ENCODE measurements around the gene CTNND2. TPM values are rescaled to one million over a fixed set of nuclear protein-coding genes. Genes with fewer than 3 reads are reported as not detected.

CTNND2 gene
- total RNA-seq, 1 experiment from 2014 or later = not detected

DNA sequence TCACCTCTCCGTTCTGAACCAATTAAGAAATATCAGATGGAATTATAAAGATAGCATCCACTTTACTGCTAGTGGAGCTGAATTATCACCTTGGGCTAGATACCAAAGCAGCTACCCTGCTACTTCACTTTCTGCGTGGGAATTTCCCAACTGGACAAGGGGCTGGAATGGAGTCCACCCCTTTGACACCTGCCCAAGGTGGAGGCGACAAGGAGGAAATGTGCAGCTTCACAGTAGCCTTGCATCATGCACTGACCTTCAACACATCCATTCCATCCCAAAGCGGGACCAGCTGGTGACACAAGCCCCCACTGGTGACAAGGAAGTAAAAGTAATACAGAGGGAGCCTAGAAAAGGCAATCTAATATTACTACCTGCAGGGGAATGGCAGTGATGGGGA, 30.7 kb downstream of the CTNND2 start:
- ChIA-PET POLR2A (ENCODE audit: low non-redundant PET) (no interaction called here), CTCF (no interaction called here)

DNA sequence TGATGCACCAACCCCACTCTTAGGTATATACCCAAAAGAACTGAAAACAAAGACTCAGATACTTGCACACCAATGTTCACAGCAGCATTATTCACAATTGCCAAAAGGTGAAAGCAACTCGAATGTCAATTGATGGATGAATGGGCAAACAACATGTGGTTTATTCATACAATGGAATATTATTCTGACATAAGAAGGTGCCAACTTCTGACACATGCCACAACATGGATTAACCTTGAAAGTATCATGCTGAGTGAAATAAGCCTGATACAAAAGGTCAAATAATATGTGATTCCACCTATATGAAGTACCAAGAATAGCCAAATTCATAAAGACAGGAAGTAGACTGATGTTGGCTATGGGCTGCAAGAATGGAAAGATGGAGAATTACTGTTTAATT, 35.0 kb downstream of the CTNND2 start:
- H3K4me1 ChIP-seq (ENCODE audit: insufficient read depth, low read length, poor library complexity, severe bottlenecking) = no peaks in the 10 kb centered on the region

More for the DNA sequence above, 30.7 kb downstream of the CTNND2 start:
- no peak for TF ChIP-seq EZH2 (IDR thresholded peaks at IDR 0.05; ENCODE audit: borderline replicate concordance, low read depth, low read length, poor library complexity, severe bottlenecking)
- TF ChIP-seq, protein P1, sequence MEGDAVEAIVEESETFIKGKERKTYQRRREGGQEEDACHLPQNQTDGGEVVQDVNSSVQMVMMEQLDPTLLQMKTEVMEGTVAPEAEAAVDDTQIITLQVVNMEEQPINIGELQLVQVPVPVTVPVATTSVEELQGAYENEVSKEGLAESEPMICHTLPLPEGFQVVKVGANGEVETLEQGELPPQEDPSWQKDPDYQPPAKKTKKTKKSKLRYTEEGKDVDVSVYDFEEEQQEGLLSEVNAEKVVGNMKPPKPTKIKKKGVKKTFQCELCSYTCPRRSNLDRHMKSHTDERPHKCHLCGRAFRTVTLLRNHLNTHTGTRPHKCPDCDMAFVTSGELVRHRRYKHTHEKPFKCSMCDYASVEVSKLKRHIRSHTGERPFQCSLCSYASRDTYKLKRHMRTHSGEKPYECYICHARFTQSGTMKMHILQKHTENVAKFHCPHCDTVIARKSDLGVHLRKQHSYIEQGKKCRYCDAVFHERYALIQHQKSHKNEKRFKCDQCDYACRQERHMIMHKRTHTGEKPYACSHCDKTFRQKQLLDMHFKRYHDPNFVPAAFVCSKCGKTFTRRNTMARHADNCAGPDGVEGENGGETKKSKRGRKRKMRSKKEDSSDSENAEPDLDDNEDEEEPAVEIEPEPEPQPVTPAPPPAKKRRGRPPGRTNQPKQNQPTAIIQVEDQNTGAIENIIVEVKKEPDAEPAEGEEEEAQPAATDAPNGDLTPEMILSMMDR (conservative IDR thresholded peaks at IDR 0.05; ENCODE audit: low read depth, low read length) = no peak
- Histone ChIP-seq H3K4me1 (ENCODE audit: insufficient read depth, low read length, poor library complexity, severe bottlenecking) (no peaks in the 10 kb centered on the region), H3K36me3 (ENCODE audit: insufficient read depth, low read length, poor library complexity, severe bottlenecking) (no peaks in the 10 kb centered on the region), H3K4me3 (ENCODE audit: low read depth, low read length, poor library complexity, severe bottlenecking) (no peak overlapping the region), H3K27me3 (replicated peaks; ENCODE audit: insufficient read depth, low read depth, low read length, poor library complexity) (no peaks in the 10 kb centered on the region), H3K9me3 (ENCODE audit: low read depth, low read length, poor library complexity, severe bottlenecking) (peaks cover 16% of the 10 kb centered on the region), H3K27ac (ENCODE audit: low read depth, low read length, poor library complexity, severe bottlenecking) (no peak overlapping the region)
- BruUV-seq (replicated peaks) = no TSS peak
- no peak for DNase-seq (ENCODE audit: low spot score)
- intact Hi-C loops (cut with micrococcal nuclease; ENCODE audit: unreplicated experiment) = no loop called here

DNA sequence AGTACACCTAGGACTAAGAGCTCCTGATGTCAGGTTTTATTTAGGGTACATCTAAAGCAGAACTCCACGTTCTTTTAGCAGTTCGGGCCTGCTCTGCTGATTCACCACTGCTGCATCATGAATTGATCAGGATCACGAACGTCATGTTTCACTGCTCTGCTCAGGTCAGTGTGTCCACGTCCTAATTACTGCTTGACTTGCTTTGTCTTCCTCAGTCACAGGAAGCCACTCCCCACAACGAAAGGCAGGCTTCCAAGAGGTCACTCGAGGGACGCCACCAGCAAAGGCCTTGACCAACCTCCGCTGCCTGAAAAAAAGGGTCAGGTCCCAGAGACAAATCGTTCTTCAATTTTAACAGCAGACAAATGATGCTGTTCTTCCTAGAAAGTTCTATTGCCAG, 40.3 kb downstream of the CTNND2 start:
- Histone ChIP-seq H3K9me3 (ENCODE audit: low read depth, low read length, poor library complexity, severe bottlenecking) (peaks cover 12% of the 10 kb centered on the region), H3K27ac (ENCODE audit: low read depth, low read length, poor library complexity, severe bottlenecking) (no peak overlapping the region), H3K27me3 (replicated peaks; ENCODE audit: insufficient read depth, low read depth, low read length, poor library complexity) (no peaks in the 10 kb centered on the region), H3K4me1 (ENCODE audit: insufficient read depth, low read length, poor library complexity, severe bottlenecking) (no peaks in the 10 kb centered on the region), H3K4me3 (ENCODE audit: low read depth, low read length, poor library complexity, severe bottlenecking) (no peak overlapping the region), H3K36me3 (ENCODE audit: insufficient read depth, low read length, poor library complexity, severe bottlenecking) (no peaks in the 10 kb centered on the region)
- BruUV-seq (replicated peaks) = no TSS peak
- intact Hi-C loops (cut with micrococcal nuclease; ENCODE audit: unreplicated experiment) = no loop called here
- TF ChIP-seq, protein P1 (conservative IDR thresholded peaks at IDR 0.05; ENCODE audit: low read depth, low read length) = no peak
- TF ChIP-seq EZH2 (IDR thresholded peaks at IDR 0.05; ENCODE audit: borderline replicate concordance, low read depth, low read length, poor library complexity, severe bottlenecking) = no peak
- POLR2A ChIA-PET (ENCODE audit: low non-redundant PET) = no interaction called here
- CTCF ChIA-PET = no interaction called here
- no peak for DNase-seq (ENCODE audit: low spot score)

More for the DNA sequence above, 35.0 kb downstream of the CTNND2 start:
- ChIA-PET CTCF (no interaction called here), POLR2A (ENCODE audit: low non-redundant PET) (no interaction called here)
- Histone ChIP-seq H3K27ac (ENCODE audit: low read depth, low read length, poor library complexity, severe bottlenecking) (no peak overlapping the region), H3K36me3 (ENCODE audit: insufficient read depth, low read length, poor library complexity, severe bottlenecking) (no peaks in the 10 kb centered on the region), H3K9me3 (ENCODE audit: low read depth, low read length, poor library complexity, severe bottlenecking) (peaks cover 13% of the 10 kb centered on the region), H3K4me3 (ENCODE audit: low read depth, low read length, poor library complexity, severe bottlenecking) (no peak overlapping the region), H3K27me3 (replicated peaks; ENCODE audit: insufficient read depth, low read depth, low read length, poor library complexity) (no peaks in the 10 kb centered on the region)
- intact Hi-C loops (cut with micrococcal nuclease; ENCODE audit: unreplicated experiment) = no loop called here
- no TSS peak for BruUV-seq (replicated peaks)
- no peak for DNase-seq (ENCODE audit: low spot score)
- TF ChIP-seq, protein P1 (conservative IDR thresholded peaks at IDR 0.05; ENCODE audit: low read depth, low read length) = no peak
- TF ChIP-seq EZH2 (IDR thresholded peaks at IDR 0.05; ENCODE audit: borderline replicate concordance, low read depth, low read length, poor library complexity, severe bottlenecking) = no peak

Data from A673 (cell line).